ENCODE data around the gene IL13. TPM values are rescaled to one million over a fixed set of nuclear protein-coding genes. Genes with fewer than 3 reads are reported as not detected.

IL13 gene
- total and polyA plus RNA-seq, 10 of the 15 experiments (the other 5 are each of a cell fraction or from before 2014, with no cell fraction given): 0.06 to 0.40 (median 0.11) TPM; not detected in 6

- Histone ChIP-seq H3K4me3 (no peak overlapping the region), H3K4me2 (ENCODE audit: control insufficient read depth, insufficient read depth) (no peak overlapping the region), H3K9ac (ENCODE audit: control insufficient read depth, insufficient read depth, low read length) (no peak overlapping the region), H4K20me1 (ENCODE audit: control insufficient read depth, insufficient read depth) (no peaks in the 10 kb centered on the region), H2AFZ (ENCODE audit: control insufficient read depth, low read depth, low read length) (no peak overlapping the region), H3K36me3 (ENCODE audit: control insufficient read depth in 2 of 2, insufficient read depth in 2 of 2, low read length in 1 of 2) (peaks cover 0 to 15% of the 10 kb centered on the region in 2 experiments; a peak in 2 of 4 replicates), H3K4me1 (ENCODE audit: control insufficient read depth, insufficient read depth, low read length) (0 out of 2 replicates have a peak, but pooled peaks cover 3% of the 10 kb centered on the region), H3K27ac (ENCODE audit: control insufficient read depth, insufficient read depth) (no peak overlapping the region), H3K79me2 (ENCODE audit: control insufficient read depth, insufficient read depth, low read length) (no peaks in the 10 kb centered on the region; the same call in 1 of the 2 replicates), H3K9me3 (replicated peaks; ENCODE audit: control insufficient read depth, insufficient read depth, low read length) (no peaks in the 10 kb centered on the region), H3K27me3 (replicated peaks in 1 of 2; ENCODE audit: control insufficient read depth in 2 of 2, insufficient read depth in 2 of 2, low read length in 1 of 2) (no peaks in the 10 kb centered on the region)
- DNase-seq (ENCODE audit: low read depth, low spot score) (no peak), FAIRE-seq (no peak), ATAC-seq (no peak)
- in situ Hi-C loops (cut with MboI): no loop called here
- intact Hi-C loops (cut with micrococcal nuclease; ENCODE audit: unreplicated experiment): no loop called here
- CTCF ChIA-PET: interaction anchor here (1.1 kb wide), 1 partner anchor 32 kb away, joined by 3 read pairs; no protein-coding TSS in a partner anchor
- POLR2A ChIA-PET: interaction anchor here (1.0 kb wide), 1 partner anchor 8 kb away, joined by 3 read pairs; no protein-coding TSS in a partner anchor
- TF ChIP-seq CREM (IDR thresholded peaks at IDR 0.05; ENCODE audit: low read depth): no peak
- TF ChIP-seq GATAD2B (conservative IDR thresholded peaks at IDR 0.05; ENCODE audit: low read depth): no peak
- TF ChIP-seq JUNB (IDR thresholded peaks at IDR 0.05): no peak
- TF ChIP-seq WRNIP1 (IDR thresholded peaks at IDR 0.05; ENCODE audit: borderline replicate concordance, low read depth, low read length): no peak
- no peak for TF ChIP-seq TCF12 (IDR thresholded peaks at IDR 0.05; ENCODE audit: low read depth, low read length)
- no peak for TF ChIP-seq ZNF622 (IDR thresholded peaks at IDR 0.05)
- TF ChIP-seq RUNX3 (IDR thresholded peaks at IDR 0.05; ENCODE audit: low read length): no peak
- no peak for TF ChIP-seq SMAD1 (IDR thresholded peaks at IDR 0.05; ENCODE audit: low read depth, partially characterized antibody)
- TF ChIP-seq ASH2L (IDR thresholded peaks at IDR 0.05; ENCODE audit: borderline replicate concordance, low read depth): no peak
- no peak for TF ChIP-seq SIX5 (IDR thresholded peaks at IDR 0.05; ENCODE audit: low read depth, low read length, severe bottlenecking)
- no peak for TF ChIP-seq POLR2AphosphoS5 (IDR thresholded peaks at IDR 0.05; ENCODE audit: low read length)
- TF ChIP-seq LARP7 (IDR thresholded peaks at IDR 0.05): no peak
- no peak for TF ChIP-seq GABPA (IDR thresholded peaks at IDR 0.05; ENCODE audit: low read depth)
- no peak for TF ChIP-seq FOXM1 (IDR thresholded peaks at IDR 0.05; ENCODE audit: low read depth, low read length)
- no peak for TF ChIP-seq CREB1 (IDR thresholded peaks at IDR 0.05; ENCODE audit: low read depth)
- SMC1A ChIA-PET (ENCODE audit: uncharacterized antibody, unreplicated experiment): interaction anchor here (1.4 to 3.3 kb wide), 2 partner anchors 14 to 18 kb away, joined by 3 to 29 read pairs; no protein-coding TSS in a partner anchor
- RAD21 ChIA-PET (ENCODE audit: unreplicated experiment): no interaction called here
- no TSS peak for BruUV-seq (replicated peaks)
These were observed 36.3 kb upstream of the IL13 start for GRCh38 chr5:132621699-132622098.

Data from GM12878 (cell line).